Stimulated activated naive CD8-positive, alpha-beta T cell treated with anti-CD3 and anti-CD28 coated beads, Interleukin-15, Interleukin-2, amounts not matched to agents 100 U/mL and 50 U/mL, for 24 hours (primary cell): ENCODE measurements around the gene TMEM179B.
A peak's percentile ranks its signal among the peaks of the same experiment; 100 is the strongest.
"Not testable (repeated sequence)": the region's sequence is repeated elsewhere in the genome, so short reads cannot be mapped to it uniquely, and the experiment has no call there.

ENCODE experiments used
- ATAC-seq: fragments of 150-1000 bp; cut with Tn5 transposase; one replicate; pipeline ENCODE4 v1.10.0; 2021
- DNase-seq: peaks from one replicate; pipeline ENCODE4 v3.0.0; 2021

The TMEM179B gene, protein sequence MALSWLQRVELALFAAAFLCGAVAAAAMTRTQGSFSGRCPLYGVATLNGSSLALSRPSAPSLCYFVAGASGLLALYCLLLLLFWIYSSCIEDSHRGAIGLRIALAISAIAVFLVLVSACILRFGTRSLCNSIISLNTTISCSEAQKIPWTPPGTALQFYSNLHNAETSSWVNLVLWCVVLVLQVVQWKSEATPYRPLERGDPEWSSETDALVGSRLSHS

DNA sequence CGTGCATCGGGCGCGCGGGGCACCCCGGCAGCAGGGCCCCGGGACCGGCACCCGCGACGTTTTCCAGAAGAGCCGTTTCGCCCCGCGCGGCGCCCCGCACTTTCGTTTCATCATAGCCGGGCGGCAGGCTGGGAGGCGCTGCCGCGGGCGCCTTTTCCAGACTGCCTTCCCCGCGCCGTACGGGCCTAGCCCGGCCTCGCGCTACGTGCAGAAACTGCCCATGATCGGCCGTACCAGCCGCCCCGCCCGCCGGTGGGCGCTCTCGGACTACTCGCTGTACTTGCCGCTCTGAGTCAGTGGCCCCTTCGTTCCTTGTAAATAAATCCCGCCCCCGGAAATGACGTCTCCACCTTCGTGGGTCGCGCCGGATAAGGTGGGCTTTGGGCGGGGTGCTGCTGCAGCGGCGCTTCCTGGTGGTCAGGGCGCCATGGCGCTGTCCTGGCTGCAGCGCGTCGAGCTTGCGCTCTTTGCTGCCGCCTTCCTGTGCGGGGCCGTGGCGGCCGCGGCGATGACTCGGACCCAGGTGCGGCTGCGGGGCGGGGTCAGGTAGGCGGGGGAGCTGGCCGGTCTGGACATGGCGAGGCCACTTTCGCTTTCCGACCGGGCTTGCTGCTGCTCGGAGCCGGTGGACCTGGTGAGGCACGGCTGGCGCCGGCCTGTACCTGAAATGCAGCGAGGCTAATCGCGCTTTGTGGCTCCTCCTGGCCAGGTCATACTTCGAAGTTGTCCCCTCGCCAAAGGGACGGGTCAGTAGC is at the start of gene TMEM179B:
TSS of gene TMEM179B (plus strand) at position 398 of the 755 bp plus-strand sequence. CDS start at position 428, 30 bp downstream.
- ATAC-seq (peak; percentile 81), DNase-seq (peak; percentile 99)

DNA sequence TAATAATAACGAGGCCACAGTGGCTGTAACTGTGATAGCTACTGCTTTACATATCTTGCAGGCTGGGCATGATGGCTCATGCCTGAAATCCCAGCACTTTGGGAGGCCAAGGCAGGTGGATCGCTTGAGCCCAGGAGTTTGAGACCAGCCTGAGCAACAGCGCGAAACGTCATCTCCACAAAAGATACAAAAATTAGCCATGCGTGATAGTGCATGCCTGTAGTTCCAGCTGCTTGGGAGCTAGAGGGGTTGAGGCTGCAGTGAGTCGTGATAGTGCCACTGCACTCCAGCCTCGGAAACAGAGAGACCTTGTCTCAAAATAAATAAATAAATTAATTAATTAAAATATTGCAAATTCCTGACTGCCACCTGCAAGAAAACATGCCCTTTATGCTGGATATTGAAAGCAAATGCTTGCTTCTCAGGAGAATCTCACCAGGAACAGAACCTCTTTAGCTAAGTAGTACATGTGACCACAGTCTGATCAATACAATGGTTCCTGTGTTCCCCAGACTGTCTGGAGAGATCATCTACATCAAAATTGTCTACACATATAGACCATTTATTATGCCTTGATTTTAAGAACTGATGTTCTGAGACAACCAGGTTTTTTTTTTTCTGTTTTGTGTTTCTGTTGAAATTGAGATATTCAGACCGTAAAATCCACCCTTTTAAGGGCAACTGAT is 39.6 kb upstream of the TMEM179B start:
- ATAC-seq = no peak
- DNase-seq = no peak

DNA sequence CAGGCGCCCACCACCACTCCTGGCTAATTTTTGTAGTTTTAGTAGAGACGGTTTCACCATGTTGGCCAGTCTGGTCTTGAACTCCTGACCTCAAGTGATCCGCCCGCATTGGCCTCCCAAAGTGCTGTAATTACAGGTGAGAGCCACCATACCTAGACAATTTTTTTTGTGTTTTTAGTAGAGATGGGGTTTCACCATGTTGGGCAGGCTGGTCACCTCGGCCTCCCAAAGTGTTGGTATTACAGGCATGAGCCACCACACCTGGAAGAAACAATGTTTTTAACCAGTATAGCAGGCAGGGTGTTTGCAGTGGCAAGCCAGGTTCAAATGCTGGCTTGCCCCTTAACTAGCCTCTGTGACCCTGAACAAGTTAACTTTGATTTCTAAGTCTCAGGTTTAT is 37.3 kb upstream of the TMEM179B start:
- ATAC-seq = not testable (repeated sequence)

DNA sequence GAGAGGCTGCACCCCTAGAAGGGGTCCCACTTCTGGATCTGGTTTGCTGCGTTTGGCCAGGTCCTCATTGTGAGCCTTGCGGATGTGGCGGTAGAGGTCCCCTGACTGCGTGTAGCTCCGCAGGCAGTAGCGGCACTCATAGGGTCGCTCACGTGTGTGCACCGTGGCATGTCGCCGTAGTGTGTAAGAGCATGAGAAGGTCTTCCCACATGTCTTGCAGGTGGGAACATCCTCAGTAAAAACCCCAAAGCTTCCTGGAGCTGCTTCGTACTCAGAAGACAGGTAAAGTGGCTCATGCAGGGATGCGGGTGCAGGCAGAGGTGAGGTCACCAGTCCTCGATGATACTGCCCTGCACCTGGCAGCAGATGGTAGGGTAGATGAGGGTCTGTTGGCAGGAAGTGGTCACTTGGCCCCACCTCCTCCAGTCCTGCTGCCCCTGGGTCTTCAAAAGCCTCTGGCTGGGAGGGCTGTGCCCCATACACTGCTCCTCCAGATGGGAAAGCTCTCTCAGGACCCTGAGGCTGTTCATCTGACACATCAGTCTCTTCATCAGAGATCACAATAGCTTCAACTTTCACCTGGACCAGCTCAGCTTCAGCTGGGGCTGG is 34.9 kb upstream of the TMEM179B start:
- ATAC-seq = no peak
- DNase-seq = no peak

More for the DNA sequence above, 37.3 kb upstream of the TMEM179B start:
- not testable (repeated sequence) for DNase-seq

DNA sequence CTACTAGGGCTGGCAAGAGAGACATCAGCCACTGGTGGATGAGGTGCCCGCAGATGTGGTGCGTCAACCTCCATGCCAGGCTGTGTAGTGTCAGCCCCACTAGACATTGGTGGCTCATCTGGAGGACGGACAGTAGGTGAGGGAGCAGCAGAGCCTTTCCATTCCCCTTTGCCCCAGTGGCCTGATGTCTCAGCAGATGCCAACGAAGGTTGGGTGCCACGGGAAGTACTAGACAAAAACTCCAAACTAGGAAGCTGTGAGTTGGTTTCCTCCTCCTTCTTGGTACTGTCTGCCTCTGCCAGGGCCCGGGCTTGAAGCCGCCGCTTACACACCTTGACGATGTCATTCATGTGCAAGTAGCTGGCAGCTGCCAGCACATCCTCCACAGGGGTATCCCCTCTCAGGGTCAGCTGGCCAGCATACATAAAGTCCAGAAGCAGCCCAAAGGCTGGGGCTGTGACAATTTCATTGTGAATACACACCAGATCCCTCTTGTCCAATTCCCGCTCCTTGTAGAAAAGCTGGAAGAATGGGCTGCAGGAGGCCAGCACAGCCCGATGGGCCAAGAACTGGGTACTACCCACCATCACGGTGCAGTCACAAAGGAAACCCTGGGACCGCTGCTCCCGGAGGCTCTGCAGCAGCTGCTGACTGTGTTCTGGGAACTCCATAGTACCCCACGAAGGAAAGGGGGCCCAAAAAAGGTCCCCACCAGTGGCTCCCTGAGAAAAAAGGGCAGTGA is 34.0 kb upstream of the TMEM179B start:
- no peak for DNase-seq
- no peak for ATAC-seq

DNA sequence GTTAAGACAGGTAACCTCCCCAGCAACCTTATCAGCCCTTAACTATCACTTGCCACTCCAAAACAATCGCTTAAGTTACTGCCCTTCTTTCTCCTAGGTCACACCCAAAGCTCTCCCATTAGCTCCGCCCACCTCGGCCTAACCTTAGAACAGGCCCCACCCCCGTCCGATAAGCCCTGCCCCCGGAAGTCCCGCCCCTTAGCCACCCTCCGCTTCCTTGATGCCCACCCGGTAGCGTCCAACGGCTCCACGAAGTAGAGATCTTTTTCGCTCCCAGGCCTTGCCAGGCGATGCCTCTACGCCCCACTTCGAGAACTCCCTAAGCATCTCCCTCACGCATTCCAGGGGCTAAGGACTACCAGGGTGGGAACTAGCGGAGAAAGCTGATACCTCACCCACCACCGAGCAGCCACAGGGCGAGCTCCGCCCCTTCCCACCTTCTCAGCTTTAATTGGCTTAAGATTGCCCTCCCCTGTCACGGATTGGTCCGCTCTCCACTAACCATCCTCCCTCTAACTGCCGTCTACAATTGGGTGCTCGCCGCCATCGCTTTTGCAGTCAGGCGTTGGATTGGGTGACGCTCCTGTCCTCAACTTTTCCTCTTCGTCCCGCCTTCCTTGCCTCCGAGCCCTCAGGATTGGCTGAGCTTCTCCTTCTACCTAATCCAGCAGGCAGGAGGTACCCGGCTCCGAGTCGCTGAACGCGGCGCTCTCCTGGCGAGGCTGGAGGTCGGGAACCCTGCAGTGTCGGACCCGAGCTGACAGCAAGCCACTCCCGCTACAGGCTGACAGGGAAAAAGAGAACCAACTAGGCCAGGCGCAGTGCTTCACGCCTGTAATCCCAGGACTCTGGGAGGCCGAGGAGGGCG is 33.2 kb upstream of the TMEM179B start, which contains the start of gene ZBTB3:
TSS of gene ZBTB3 (minus strand) at position 425 of the 868 bp plus-strand sequence. CDS start 496 bp downstream, outside the sequence.
- ATAC-seq (peak; percentile 98), DNase-seq (peak; percentile 97)

DNA sequence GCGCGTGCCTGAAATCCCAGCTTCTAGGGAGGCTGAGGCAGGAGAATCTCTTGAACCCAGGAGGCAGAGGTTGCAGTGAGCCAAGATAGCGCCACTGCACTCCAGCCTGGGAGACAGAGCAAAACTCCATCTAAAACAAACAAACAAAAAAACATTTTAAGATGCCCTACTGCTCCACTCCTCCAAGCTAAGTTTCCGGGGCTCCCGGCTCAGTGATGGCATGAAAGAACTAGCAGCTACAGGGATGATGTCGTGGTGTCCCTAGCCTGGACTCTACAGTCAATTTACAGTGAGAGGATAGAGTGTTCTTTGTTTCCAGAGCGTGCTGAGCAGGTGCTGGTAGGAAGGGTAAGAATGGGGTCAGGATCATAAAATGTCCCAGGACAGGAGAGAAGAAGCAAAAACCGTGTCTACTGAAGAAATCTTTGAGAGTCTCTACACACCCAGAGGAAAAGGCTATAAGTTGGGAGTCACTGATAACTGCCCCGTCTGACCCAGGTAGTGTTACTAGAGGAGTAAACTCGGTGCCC is 32.1 kb upstream of the TMEM179B start:
- ATAC-seq = no peak
- no peak for DNase-seq

DNA sequence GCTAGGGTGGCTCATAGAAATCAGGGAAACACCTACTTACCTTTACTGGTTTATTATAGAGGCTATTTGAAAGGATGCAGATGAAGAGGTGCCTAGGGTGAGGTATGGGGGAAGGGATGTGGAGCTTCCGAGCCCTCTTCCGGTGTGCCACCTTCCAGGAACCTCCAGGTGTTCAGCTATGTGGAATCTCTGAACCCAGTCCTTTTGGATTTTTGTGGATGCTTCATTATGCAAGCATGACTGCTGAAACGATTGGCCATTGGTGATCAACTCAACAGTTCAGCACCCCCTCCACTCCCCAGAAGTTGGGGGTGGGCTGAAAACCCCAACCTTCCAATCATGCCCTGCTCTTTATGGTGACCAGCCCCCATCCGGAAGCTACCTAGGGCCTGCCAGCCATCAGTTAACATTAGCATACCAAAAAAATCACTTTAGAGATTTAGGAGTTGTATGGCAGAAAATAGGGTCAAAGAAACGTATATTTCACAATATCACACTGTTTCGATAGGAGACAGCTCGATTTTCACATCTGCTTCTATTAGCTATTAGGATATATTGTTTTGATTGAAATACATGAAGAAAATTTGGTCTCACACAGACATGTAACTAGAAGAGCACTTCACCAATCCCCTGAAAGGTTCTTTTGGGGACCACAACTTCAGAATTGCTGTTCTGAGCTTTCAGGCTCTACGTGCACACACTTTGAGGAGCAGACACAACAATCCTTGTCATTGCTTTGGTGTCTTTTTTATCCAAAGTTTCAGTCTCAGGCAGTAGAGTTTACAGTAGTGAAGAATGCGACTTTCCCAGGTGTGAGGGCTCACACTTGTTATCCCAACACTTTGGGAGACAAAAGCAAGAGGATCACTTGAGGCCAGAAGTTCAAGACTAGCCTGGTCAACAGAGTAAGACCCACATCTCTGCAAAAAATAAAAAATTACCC is 29.1 kb upstream of the TMEM179B start:
- no peak for ATAC-seq
- DNase-seq = no peak

DNA sequence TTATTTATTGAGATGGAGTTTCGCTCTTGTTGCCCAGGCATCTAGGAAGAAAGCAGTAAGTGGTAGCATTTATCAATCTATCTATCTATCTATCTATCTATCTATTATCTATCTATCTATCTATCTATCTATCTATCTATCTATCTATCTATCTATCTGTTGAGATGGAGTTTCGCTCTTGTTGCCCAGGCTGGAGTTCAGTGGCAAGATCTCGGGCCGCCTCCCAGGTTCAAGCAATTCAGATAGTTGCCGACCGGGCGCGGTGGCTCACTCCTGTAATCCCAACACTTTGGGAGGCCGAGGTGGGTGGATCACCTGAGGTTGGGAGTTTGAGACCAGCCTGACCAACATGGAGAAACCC is 26.4 kb upstream of the TMEM179B start:
- not testable (repeated sequence) for ATAC-seq, DNase-seq

DNA sequence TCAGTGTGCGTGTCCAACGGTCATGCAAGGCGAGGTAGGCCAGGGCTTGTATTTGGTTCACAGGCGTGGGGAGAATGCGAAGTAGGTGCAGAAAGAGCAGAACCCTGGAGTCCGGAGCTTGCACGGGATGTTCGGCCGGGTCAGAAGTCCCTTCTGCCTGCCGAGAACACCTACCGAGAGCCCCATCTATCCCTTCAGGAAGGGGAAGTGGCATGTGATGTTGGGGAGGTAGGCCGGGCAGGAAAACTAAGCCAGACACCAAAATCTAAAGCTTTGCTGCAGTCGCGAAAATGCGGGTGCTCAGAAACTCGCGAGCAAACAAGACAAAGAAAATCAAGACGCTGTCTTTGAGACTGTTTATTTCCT is 16.4 kb upstream of the TMEM179B start:
- DNase-seq = peak; percentile 34

DNA sequence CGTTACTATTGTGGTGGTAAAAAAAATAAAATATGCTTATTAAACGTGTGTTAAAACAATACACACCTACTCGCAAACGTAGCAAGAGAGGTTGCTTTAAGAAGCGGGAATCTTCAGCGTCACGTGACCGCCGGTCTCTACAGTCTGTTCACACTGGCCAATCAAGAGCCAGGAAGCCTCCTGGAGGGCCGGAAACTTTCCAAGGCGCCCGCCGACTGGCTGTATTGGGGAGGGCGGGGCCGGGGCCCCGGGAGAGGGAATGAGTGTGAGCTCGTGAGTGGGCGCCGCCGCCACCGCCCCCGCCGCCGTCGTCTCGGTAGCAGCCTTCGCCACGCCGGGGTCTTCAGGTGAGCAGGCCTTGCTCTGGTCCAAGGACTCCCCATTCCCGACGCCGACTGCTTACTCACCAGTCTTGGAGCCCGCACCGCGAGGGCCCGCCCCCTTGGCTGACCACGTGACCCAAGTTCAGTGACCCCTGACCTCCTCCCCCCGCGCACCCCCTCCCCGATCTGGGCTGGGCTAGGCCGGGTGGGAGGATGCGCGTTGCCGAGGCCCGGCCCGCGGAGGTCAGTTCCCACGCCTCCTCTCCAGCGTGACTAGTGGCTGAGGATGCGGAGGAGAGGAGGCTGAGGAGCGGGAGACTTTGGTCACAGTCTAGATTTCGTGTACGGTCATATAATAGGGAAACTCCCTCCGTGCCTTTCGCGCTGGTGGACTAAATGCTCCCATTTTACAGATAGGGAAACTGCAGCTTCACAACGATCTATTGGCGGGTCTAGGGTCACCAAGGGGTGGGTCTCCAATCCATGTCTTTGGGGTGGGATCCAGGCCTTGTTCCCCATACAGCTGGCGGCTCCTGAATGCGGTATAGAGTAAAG is 15.8 kb upstream of the TMEM179B start, which contains the start of gene TAF6L:
TSS of gene TAF6L (plus strand) at position 253 of the 878 bp plus-strand sequence. CDS start 4,388 bp downstream, outside the sequence.
- DNase-seq = peak; percentile 96
- peak; percentile 93 for ATAC-seq

More for the DNA sequence above, 16.4 kb upstream of the TMEM179B start:
- ATAC-seq = no peak

DNA sequence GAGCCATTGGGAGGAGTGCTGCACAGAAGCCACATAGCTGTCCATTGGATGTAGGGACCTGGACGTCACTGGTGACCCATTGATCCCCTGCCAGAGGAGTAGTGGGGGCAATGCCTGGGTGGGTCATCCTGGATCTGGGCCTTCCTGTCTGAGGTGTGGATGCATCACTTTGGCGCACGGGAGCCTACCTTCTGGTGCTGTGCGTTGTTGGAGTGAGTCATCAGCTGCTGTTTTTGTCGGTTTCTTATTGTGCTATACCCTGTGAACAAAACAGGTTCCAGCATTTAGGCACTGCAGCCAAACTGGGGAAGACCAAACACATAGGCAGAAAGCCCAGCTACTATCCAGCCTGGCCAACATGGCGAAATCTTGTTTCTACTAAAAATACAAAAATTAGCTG is 12.8 kb upstream of the TMEM179B start:
- ATAC-seq (no peak), DNase-seq (no peak)

DNA sequence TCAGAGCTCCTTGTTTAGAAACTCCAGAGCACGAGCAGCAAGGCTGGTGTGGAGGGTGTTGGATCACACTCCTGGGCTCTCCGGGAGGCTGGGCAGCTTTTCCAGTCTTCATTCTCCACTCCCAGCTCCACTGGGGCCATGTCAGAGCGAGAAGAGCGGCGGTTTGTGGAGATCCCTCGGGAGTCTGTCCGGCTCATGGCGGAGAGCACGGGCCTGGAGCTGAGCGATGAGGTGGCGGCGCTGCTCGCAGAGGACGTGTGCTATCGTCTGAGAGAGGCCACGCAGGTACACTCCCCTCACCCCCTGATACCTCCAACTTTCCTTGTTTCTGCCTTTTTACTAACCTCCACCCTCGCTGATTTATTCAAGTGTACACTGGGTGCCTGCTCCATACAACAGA is 11.6 kb upstream of the TMEM179B start:
- DNase-seq (no peak), ATAC-seq (no peak)

DNA sequence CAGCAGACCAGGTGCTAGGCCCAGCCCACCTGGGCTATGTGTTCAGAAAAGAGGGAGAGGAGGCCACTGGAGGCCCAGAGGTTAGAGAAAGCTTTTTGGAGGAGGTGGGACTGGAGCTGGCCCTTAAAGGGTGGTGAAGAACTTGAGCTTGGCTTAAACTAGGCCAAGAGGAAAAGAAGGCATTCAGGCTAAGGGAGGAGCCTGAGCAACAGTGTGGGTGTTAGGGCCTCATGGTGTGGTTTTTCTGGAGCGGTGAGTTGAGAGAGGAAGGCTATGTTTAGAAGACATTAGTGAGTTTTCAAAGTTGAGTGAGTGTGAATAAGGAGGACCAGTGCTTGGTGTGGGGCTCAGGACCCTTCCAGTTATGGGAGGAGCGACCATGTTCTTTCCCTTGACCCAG is 9.8 kb upstream of the TMEM179B start:
- ATAC-seq = peak; percentile 42
- DNase-seq = no peak

DNA sequence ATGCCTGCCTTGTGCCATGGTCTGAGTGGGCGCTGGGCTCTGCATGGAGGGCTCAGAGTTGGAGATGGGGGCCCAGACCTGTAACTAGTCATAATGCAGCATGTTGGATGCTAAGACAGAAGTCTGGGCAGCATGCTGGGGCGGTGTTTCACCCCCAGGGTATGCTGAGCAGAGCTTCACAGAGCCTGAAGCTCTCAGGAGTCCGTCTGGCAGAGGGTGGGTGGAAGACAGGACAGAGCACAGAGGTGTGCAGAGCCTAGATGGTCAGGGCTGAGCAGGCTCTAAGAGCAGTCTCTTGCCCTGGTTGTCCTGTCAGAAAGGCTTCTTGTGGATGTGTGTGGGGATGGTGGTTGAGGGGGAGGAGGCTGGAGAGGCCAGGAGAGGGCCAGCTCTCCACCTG is 8.8 kb upstream of the TMEM179B start:
- DNase-seq = no peak
- ATAC-seq = no peak

DNA sequence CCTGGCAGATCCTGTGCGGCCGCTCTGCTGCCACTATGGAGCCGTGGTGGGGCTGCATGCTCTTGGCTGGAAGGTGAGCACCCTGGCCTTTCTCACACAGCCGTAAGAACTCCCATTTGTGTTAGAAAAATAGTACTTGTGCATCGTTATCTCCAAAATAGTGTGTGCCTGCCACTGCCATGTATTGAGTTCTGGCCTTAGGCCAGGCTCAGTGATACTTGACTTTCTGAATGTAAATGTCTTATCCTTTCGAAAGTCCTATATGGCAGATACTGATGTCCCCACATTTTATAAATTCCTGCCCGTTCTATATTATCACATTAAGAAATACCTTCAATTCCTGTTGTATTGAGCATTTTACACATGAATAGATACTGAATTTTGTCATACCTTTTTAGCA is 4.4 kb upstream of the TMEM179B start:
- DNase-seq (no peak), ATAC-seq (no peak)

DNA sequence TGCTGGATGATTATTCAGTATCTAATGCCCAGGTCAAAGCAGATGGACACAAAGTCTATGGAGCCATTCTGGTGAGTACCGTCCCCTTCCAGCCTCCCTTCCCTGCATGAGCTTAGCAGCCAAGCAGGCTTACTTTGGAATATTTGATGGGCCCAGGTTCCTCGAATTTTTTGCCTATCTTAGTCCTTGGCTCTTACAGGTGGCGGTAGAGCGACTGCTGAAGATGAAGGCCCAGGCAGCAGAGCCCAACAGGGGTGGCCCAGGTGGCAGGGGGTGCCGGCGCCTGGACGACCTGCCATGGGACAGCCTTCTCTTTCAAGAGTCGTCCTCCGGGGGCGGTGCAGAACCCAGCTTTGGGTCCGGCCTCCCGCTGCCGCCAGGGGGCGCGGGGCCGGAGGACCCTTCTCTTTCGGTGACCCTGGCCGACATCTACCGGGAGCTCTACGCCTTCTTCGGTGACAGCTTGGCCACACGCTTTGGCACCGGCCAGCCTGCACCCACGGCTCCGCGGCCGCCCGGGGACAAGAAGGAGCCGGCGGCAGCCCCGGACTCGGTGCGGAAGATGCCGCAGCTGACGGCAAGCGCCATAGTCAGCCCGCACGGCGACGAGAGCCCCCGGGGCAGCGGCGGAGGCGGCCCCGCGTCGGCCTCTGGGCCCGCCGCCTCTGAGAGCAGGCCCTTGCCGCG is 741 bp upstream of the TMEM179B start:
- DNase-seq (peak; percentile 92), ATAC-seq (peak; percentile 72)

DNA sequence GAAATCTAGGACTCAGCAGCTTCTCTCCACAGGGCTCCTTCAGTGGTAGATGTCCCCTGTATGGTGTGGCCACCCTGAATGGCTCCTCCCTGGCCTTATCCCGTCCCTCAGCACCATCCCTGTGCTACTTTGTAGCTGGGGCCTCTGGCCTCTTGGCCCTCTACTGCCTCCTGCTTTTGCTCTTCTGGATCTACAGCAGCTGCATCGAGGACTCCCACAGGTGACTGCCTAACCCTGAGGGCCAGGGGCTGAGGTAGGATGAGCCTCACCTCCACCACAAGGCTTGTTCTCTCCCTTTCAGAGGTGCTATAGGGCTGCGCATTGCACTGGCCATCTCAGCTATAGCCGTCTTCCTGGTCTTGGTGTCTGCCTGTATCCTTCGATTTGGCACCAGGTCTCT is 1.8 kb downstream of the TMEM179B start:
- ATAC-seq (no peak), DNase-seq (no peak)
